WTC11 (cell line): Measurements from ENCODE around the gene NID2. TPM values are rescaled to one million over a fixed set of nuclear protein-coding genes. Genes with fewer than 3 reads are reported as not detected.

Experiments used
- ATAC-seq: fragments of 200-7000 bp; cut with Tn5 transposase; 2 replicates; pipeline ENCODE4 v1.10.0; 2021; ENCODE audit warnings: mild to moderate bottlenecking, moderate library complexity
- CTCF ChIA-PET: fragments of 300-600 bp; sonication (Branson Sonifier 250); formaldehyde crosslinking; loops from one replicate; lab custom pipeline; 2021; ENCODE audit warnings: antibody characterized with exemption; lab: Charles Lee
- POLR2A ChIA-PET: fragments of 350-600 bp; sonication (Branson Sonifier 250); formaldehyde crosslinking; loops from one replicate; lab custom pipeline; 2021; ENCODE audit warnings: antibody characterized with exemption; lab: Charles Lee
- DNase-seq: peaks from one replicate; pipeline ENCODE4 v3.0.0; 2021; ENCODE audit warnings: low spot score
- H3K27ac Mint-ChIP-seq: 2 replicates; pipeline ENCODE4 v1.8.0; 2021; ENCODE audit warnings: mixed read lengths
- H3K27me3 Mint-ChIP-seq: 2 replicates; pipeline ENCODE4 v1.8.0; 2021; ENCODE audit warnings: low read depth, mild to moderate bottlenecking, moderate library complexity, mixed read lengths
- H3K36me3 Mint-ChIP-seq: 2 replicates; pipeline ENCODE4 v1.8.0; 2021; ENCODE audit warnings: mixed read lengths
- H3K4me1 Mint-ChIP-seq: 2 replicates; pipeline ENCODE4 v1.8.0; 2022; ENCODE audit warnings: mixed read lengths
- H3K4me3 Mint-ChIP-seq: 2 replicates; pipeline ENCODE4 v1.8.0; 2021; ENCODE audit warnings: mild to moderate bottlenecking, moderate library complexity, mixed read lengths
- H3K9me3 Mint-ChIP-seq: 2 replicates; pipeline ENCODE4 v1.8.0; 2021; ENCODE audit warnings: mixed read lengths
- AR ChIP-seq: fragments of 250-450 bp; sonication (Bioruptor Pico); IDR thresholded peaks from 2 replicates; pipeline ENCODE4 v1.9.0; 2021; ENCODE audit warnings: mild to moderate bottlenecking
- CBFB ChIP-seq: sonication (generic); formaldehyde crosslinking; IDR thresholded peaks from 2 replicates; pipeline ENCODE4 v1.8.1; 2022; ENCODE audit warnings: mild to moderate bottlenecking, low read depth, missing genetic modification reagents
- CDX4 ChIP-seq: fragments of 250-450 bp; sonication (Bioruptor Pico); IDR thresholded peaks from 2 replicates; pipeline ENCODE4 v1.9.0; 2021; ENCODE audit warnings: moderate library complexity, mild to moderate bottlenecking, inconsistent platforms, borderline replicate concordance
- CREM ChIP-seq: sonication (generic); formaldehyde crosslinking; IDR thresholded peaks from 2 replicates; pipeline ENCODE4 v1.8.1; 2022; ENCODE audit warnings: mild to moderate bottlenecking, missing genetic modification reagents, moderate library complexity
- E2F1 ChIP-seq: sonication (generic); formaldehyde crosslinking; IDR thresholded peaks from 2 replicates; pipeline ENCODE4 v1.8.0; 2022; ENCODE audit warnings: mild to moderate bottlenecking, missing genetic modification reagents
- ELF4 ChIP-seq: sonication (generic); formaldehyde crosslinking; IDR thresholded peaks from 2 replicates; pipeline ENCODE4 v1.8.1; 2022; ENCODE audit warnings: low read depth, mild to moderate bottlenecking, moderate library complexity, missing genetic modification reagents
- ESRRA ChIP-seq: sonication (generic); formaldehyde crosslinking; IDR thresholded peaks from 2 replicates; pipeline ENCODE4 v1.8.1; 2022; ENCODE audit warnings: mild to moderate bottlenecking, missing genetic modification reagents, borderline replicate concordance
- JAZF1 ChIP-seq: fragments of 250-450 bp; sonication (Bioruptor Pico); IDR thresholded peaks from 2 replicates; pipeline ENCODE4 v1.9.0; 2021; ENCODE audit warnings: moderate library complexity, mild to moderate bottlenecking, inconsistent platforms
- JUN ChIP-seq: sonication (generic); formaldehyde crosslinking; IDR thresholded peaks from 2 replicates; pipeline ENCODE4 v1.8.0; 2023; ENCODE audit warnings: mild to moderate bottlenecking, missing genetic modification reagents
- NFYB ChIP-seq: sonication (generic); formaldehyde crosslinking; conservative IDR thresholded peaks from 2 replicates; pipeline ENCODE4 v1.8.0; 2022; ENCODE audit warnings: low read depth, missing genetic modification reagents
- NR2C2 ChIP-seq: sonication (generic); formaldehyde crosslinking; IDR thresholded peaks from 2 replicates; pipeline ENCODE4 v1.8.0; 2022; ENCODE audit warnings: mild to moderate bottlenecking, missing genetic modification reagents
- NR3C1 ChIP-seq: sonication (generic); formaldehyde crosslinking; conservative IDR thresholded peaks from 2 replicates; pipeline ENCODE4 v1.8.1; 2023; ENCODE audit warnings: low read depth, mild to moderate bottlenecking, missing genetic modification reagents
- OVOL2 ChIP-seq: fragments of 250-450 bp; sonication (Bioruptor Pico); IDR thresholded peaks from 2 replicates; pipeline ENCODE4 v1.9.0; 2021; ENCODE audit warnings: mild to moderate bottlenecking, borderline replicate concordance
- PRRX2 ChIP-seq: fragments of 250-450 bp; sonication (Bioruptor Pico); IDR thresholded peaks from 2 replicates; pipeline ENCODE4 v1.8.0; 2021; ENCODE audit warnings: mild to moderate bottlenecking
- RORB ChIP-seq: fragments of 250-450 bp; sonication (Bioruptor Pico); IDR thresholded peaks from 2 replicates; pipeline ENCODE4 v1.9.0; 2021; ENCODE audit warnings: mild to moderate bottlenecking
- SMAD3 ChIP-seq: sonication (generic); formaldehyde crosslinking; IDR thresholded peaks from 2 replicates; pipeline ENCODE4 v1.8.0; 2022; ENCODE audit warnings: missing genetic modification reagents, mild to moderate bottlenecking, borderline replicate concordance
- SP1 ChIP-seq: sonication (generic); formaldehyde crosslinking; conservative IDR thresholded peaks from 2 replicates; pipeline ENCODE4 v1.8.1; 2022; ENCODE audit warnings: missing genetic modification reagents
- TEAD1 ChIP-seq: sonication (generic); formaldehyde crosslinking; IDR thresholded peaks from 2 replicates; pipeline ENCODE4 v1.8.0; 2022; ENCODE audit warnings: mild to moderate bottlenecking, missing genetic modification reagents
- USF1 ChIP-seq: sonication (generic); formaldehyde crosslinking; IDR thresholded peaks from 2 replicates; pipeline ENCODE4 v1.8.0; 2022; ENCODE audit warnings: mild to moderate bottlenecking, missing genetic modification reagents
- ZNF138 ChIP-seq: sonication (generic); formaldehyde crosslinking; conservative IDR thresholded peaks from 2 replicates; pipeline ENCODE4 v1.8.1; 2022; ENCODE audit warnings: mild to moderate bottlenecking, moderate library complexity, missing genetic modification reagents
- ZNF317 ChIP-seq: sonication (generic); formaldehyde crosslinking; IDR thresholded peaks from 2 replicates; pipeline ENCODE4 v1.8.1; 2023; ENCODE audit warnings: low read depth, mild to moderate bottlenecking, moderate library complexity, missing genetic modification reagents, borderline replicate concordance
- ZNF416 ChIP-seq: fragments of 250-450 bp; sonication (Bioruptor Pico); IDR thresholded peaks from 2 replicates; pipeline ENCODE4 v1.9.0; 2021; ENCODE audit warnings: mild to moderate bottlenecking, inconsistent platforms
- ZNF423 ChIP-seq: fragments of 250-450 bp; sonication (Bioruptor Pico); IDR thresholded peaks from 2 replicates; pipeline ENCODE4 v2.1.2; 2022; ENCODE audit warnings: mild to moderate bottlenecking, moderate library complexity
- ZNF671 ChIP-seq: fragments of 250-450 bp; sonication (Bioruptor Pico); IDR thresholded peaks from 2 replicates; pipeline ENCODE4 v1.8.0; 2021; ENCODE audit warnings: mild to moderate bottlenecking
- total RNA-seq: library from RNA; stranded (reverse); gene quantifications from 3 replicates; pipeline ENCODE4 v1.2.3, GENCODE V29; 2021
- TF ChIP-seq, protein P1 (sequence below): sonication (generic); formaldehyde crosslinking; IDR thresholded peaks from 2 replicates; pipeline ENCODE4 v1.8.0; 2023; ENCODE audit warnings: missing genetic modification reagents
- TF ChIP-seq, protein P2 (sequence below): sonication (generic); formaldehyde crosslinking; conservative IDR thresholded peaks from 2 replicates; pipeline ENCODE4 v1.8.1; 2023; ENCODE audit warnings: mild to moderate bottlenecking, low read depth, missing genetic modification reagents, moderate library complexity
- TF ChIP-seq, protein P3 (sequence below): fragments of 250-450 bp; sonication (Bioruptor Pico); IDR thresholded peaks from 2 replicates; pipeline ENCODE4 v1.9.0; 2021; ENCODE audit warnings: mild to moderate bottlenecking

Gene NID2
- total RNA-seq, 1 experiment from 2014 or later: 5.4 TPM

- TF ChIP-seq, protein P1, sequence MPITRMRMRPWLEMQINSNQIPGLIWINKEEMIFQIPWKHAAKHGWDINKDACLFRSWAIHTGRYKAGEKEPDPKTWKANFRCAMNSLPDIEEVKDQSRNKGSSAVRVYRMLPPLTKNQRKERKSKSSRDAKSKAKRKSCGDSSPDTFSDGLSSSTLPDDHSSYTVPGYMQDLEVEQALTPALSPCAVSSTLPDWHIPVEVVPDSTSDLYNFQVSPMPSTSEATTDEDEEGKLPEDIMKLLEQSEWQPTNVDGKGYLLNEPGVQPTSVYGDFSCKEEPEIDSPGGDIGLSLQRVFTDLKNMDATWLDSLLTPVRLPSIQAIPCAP (CRISPR knock-in tag): no peak
- TF ChIP-seq E2F1 (CRISPR knock-in tag) (0 out of 2 replicates have a peak, but pooled peaks have one; percentile 21), SP1 (CRISPR knock-in tag) (peak; percentile 97), CREM (CRISPR knock-in tag) (peak; percentile 82; the same call in 1 of the 2 replicates), TEAD1 (CRISPR knock-in tag) (peak; percentile 61; the same call in 1 of the 2 replicates), AR (CRISPR knock-in tag) (no peak), NFYB (CRISPR knock-in tag) (peak; percentile 92), JAZF1 (CRISPR knock-in tag) (no peak), ZNF138 (CRISPR knock-in tag) (no peak), OVOL2 (CRISPR knock-in tag) (no peak), JUN (no peak), RORB (CRISPR knock-in tag) (no peak), ELF4 (CRISPR knock-in tag) (no peak), ZNF416 (no peak), SMAD3 (CRISPR knock-in tag) (0 out of 2 replicates have a peak, but pooled peaks have one; percentile 43)
These were observed 79.3 kb downstream of the NID2 start, which contains the start of gene RTRAF (continued) for GRCh38 chr14:51989293-51990234.

GRCh38 chr14:51988221-51988620 is 80.6 kb downstream of the NID2 start:
- peaks cover 9% of the 10 kb centered on the region for H3K4me1 Mint-ChIP-seq
- no peak for TF ChIP-seq ZNF317 (CRISPR knock-in tag)
- no peak for TF ChIP-seq USF1
- TF ChIP-seq NR2C2 (CRISPR knock-in tag): no peak
- no peak for TF ChIP-seq OVOL2 (CRISPR knock-in tag)
- no peak for TF ChIP-seq CREM (CRISPR knock-in tag)
- no peak for TF ChIP-seq ZNF138 (CRISPR knock-in tag)
- no peak for TF ChIP-seq CBFB (CRISPR knock-in tag)
- TF ChIP-seq CDX4 (CRISPR knock-in tag): no peak
- no peak for TF ChIP-seq ZNF671 (CRISPR knock-in tag)
- TF ChIP-seq ESRRA (CRISPR knock-in tag): no peak
- TF ChIP-seq NR3C1: no peak
- TF ChIP-seq ZNF423 (CRISPR knock-in tag): no peak
- TF ChIP-seq, protein P2, sequence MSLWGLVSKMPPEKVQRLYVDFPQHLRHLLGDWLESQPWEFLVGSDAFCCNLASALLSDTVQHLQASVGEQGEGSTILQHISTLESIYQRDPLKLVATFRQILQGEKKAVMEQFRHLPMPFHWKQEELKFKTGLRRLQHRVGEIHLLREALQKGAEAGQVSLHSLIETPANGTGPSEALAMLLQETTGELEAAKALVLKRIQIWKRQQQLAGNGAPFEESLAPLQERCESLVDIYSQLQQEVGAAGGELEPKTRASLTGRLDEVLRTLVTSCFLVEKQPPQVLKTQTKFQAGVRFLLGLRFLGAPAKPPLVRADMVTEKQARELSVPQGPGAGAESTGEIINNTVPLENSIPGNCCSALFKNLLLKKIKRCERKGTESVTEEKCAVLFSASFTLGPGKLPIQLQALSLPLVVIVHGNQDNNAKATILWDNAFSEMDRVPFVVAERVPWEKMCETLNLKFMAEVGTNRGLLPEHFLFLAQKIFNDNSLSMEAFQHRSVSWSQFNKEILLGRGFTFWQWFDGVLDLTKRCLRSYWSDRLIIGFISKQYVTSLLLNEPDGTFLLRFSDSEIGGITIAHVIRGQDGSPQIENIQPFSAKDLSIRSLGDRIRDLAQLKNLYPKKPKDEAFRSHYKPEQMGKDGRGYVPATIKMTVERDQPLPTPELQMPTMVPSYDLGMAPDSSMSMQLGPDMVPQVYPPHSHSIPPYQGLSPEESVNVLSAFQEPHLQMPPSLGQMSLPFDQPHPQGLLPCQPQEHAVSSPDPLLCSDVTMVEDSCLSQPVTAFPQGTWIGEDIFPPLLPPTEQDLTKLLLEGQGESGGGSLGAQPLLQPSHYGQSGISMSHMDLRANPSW (CRISPR knock-in tag): no peak
- TF ChIP-seq, protein P3, sequence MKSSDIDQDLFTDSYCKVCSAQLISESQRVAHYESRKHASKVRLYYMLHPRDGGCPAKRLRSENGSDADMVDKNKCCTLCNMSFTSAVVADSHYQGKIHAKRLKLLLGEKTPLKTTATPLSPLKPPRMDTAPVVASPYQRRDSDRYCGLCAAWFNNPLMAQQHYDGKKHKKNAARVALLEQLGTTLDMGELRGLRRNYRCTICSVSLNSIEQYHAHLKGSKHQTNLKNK: no peak
- no peak for TF ChIP-seq PRRX2

More at GRCh38 chr14:51988221-51988620, 80.6 kb downstream of the NID2 start:
- H3K9me3 Mint-ChIP-seq: no peaks in the 10 kb centered on the region
- peaks cover 9% of the 10 kb centered on the region for H3K27me3 Mint-ChIP-seq
- peaks cover 14% of the 10 kb centered on the region for H3K36me3 Mint-ChIP-seq
- no peak for ATAC-seq
- H3K27ac Mint-ChIP-seq: no peak overlapping the region
- DNase-seq: no peak
- ChIA-PET POLR2A (no interaction called here), CTCF (interaction anchor here (1.0 to 1.1 kb wide), 2 partner anchors 10 to 212 kb away, joined by 3 to 8 read pairs; no protein-coding TSS in a partner anchor)
- peak overlapping the region; percentile 93 for H3K4me3 Mint-ChIP-seq
